ENCODE results near the gene KCNC1. TPM values are rescaled to one million over a fixed set of nuclear protein-coding genes. Genes with fewer than 3 reads are reported as not detected.

KCNC1 gene
- total RNA-seq, 4 donors from 2014 or later: 0.27 to 0.77 TPM; not detected in 2

DNA sequence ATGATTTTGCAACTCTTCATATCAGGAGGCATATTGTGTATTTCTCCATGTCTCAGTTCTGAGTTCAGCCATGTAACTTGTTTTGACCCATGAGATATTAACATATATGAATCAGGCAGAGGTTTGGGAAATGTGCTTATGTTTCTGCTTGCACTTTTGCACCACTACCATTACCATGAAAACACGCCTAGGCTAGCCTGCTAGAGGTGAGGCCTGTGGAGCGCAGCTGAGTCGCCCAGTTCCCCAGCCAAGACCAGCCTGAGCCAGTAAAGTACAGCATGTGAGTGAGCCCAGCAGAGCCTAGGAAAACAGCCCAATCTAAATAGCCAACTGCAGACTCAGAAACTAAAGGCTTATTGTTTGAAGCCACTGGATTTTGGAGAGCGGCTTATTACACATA, 33.6 kb upstream of the KCNC1 start:
- TF ChIP-seq, protein P1, sequence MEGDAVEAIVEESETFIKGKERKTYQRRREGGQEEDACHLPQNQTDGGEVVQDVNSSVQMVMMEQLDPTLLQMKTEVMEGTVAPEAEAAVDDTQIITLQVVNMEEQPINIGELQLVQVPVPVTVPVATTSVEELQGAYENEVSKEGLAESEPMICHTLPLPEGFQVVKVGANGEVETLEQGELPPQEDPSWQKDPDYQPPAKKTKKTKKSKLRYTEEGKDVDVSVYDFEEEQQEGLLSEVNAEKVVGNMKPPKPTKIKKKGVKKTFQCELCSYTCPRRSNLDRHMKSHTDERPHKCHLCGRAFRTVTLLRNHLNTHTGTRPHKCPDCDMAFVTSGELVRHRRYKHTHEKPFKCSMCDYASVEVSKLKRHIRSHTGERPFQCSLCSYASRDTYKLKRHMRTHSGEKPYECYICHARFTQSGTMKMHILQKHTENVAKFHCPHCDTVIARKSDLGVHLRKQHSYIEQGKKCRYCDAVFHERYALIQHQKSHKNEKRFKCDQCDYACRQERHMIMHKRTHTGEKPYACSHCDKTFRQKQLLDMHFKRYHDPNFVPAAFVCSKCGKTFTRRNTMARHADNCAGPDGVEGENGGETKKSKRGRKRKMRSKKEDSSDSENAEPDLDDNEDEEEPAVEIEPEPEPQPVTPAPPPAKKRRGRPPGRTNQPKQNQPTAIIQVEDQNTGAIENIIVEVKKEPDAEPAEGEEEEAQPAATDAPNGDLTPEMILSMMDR (IDR thresholded peaks at IDR 0.05): no peak
- TF ChIP-seq EP300 (IDR thresholded peaks at IDR 0.05) (no peak), POLR2AphosphoS5 (IDR thresholded peaks at IDR 0.05) (no peak), POLR2A (IDR thresholded peaks at IDR 0.05) (no peak)
- H3K27me3 ChIP-seq: peaks cover 18% of the 10 kb centered on the region
- no peak overlapping the region for H3K4me3 ChIP-seq
- H3K36me3 ChIP-seq: no peaks in the 10 kb centered on the region
- 91% methylated on average over 1 of the region's 4 CpGs; no CpG with 5 or more reads in 1 of the 2 donors for WGBS, 2 donors (ENCODE audit: low coverage in 1 of 2)
- H3K27ac ChIP-seq: no peak overlapping the region
- peaks cover 0 to 9% (median 0%) of the 10 kb centered on the region in 3 donors for H3K9me3 ChIP-seq
- H3K4me1 ChIP-seq: no peaks in the 10 kb centered on the region
- no peak for ATAC-seq

GRCh38 chr11:17702876-17703275, 31.7 kb upstream of the KCNC1 start:
- H3K27me3 ChIP-seq: no peaks in the 10 kb centered on the region
- WGBS, 2 donors (ENCODE audit: low coverage in 1 of 2): 83 to 86% methylated on average over 1 to 5 of the region's 5 CpGs
- no peak for ATAC-seq
- TF ChIP-seq POLR2AphosphoS5 (IDR thresholded peaks at IDR 0.05): no peak
- TF ChIP-seq, protein P1 (IDR thresholded peaks at IDR 0.05): no peak
- no peaks in the 10 kb centered on the region for H3K36me3 ChIP-seq
- H3K4me1 ChIP-seq: no peaks in the 10 kb centered on the region
- H3K27ac ChIP-seq: no peak overlapping the region
- H3K4me3 ChIP-seq: no peak overlapping the region
- H3K9me3 ChIP-seq: peaks cover 0 to 9% (median 0%) of the 10 kb centered on the region in 3 donors

DNA sequence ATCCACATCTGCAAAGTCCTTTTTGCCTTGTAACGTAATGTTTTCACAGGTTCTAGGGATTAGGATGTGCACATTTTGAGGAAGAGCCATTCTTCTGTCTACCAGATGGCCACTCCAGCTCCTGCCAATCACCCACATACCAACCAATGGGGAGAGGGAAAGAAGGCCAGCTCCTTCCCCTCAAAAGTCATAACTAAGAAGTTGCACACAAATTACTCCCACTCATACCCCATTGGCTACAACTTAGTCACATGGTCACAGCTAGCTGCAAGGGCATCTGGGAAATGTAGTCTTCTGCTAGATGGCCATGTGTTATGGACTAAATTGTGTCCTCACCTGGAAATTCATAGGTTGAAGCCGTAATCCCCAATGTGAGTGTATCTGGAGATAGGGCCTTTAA, 30.6 kb upstream of the KCNC1 start:
- Histone ChIP-seq H3K27me3 (peaks cover 7% of the 10 kb centered on the region), H3K27ac (no peak overlapping the region), H3K4me3 (no peak overlapping the region), H3K4me1 (no peaks in the 10 kb centered on the region), H3K36me3 (no peaks in the 10 kb centered on the region), H3K9me3 (peaks cover 0 to 9% (median 0%) of the 10 kb centered on the region in 3 donors)
- no peak for ATAC-seq
- TF ChIP-seq, protein P1 (IDR thresholded peaks at IDR 0.05): no peak
- TF ChIP-seq POLR2AphosphoS5 (IDR thresholded peaks at IDR 0.05) (no peak), POLR2A (IDR thresholded peaks at IDR 0.05) (no peak), EP300 (IDR thresholded peaks at IDR 0.05) (no peak)
- WGBS, 2 donors (ENCODE audit: low coverage in 1 of 2): 80 to 100% methylated on average over 1 to 2 of the region's 2 CpGs

DNA sequence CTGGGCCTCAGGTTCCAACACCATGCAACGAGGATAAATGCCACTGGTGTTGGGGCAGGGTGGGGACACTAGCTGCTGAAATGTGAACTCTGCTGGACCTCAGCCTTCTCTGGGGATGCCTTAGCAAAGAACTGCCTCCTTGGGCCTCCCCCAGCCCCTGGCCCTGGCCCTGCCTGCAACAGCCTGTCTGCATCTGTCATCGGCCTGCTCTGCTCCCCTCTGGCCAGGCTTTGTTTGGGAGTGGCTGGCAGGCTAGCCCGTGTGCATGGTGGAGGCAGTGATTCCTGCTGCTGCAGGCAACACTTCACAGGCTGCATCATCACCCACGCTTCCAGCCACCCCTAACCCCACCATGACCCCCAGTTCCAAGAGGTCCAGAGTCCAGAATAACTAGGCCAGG, 26.8 kb upstream of the KCNC1 start:
- ATAC-seq: no peak

DNA sequence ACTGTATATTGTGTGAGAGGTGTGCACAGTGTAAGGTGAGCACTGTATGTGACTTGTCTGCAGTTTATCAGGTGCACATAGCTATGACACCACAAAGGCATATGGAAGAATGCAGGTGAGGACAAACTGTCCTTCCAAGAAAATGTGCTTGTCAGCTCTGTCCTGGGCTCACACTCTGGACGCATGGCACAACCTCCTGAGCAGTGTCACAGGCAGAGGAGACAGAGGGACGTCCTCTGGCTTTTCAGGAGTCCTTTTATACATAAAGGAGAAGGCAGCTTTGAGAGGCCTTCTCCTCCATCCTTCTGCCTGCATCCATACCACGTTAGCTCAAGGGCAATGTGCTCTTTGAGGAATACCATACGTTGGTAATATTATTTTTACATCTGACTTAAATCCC, 22.7 kb upstream of the KCNC1 start:
- H3K27ac ChIP-seq: no peak overlapping the region
- H3K36me3 ChIP-seq: no peaks in the 10 kb centered on the region
- 7 to 18% methylated on average over 3 of the region's 4 CpGs for WGBS, 2 donors (ENCODE audit: low coverage in 1 of 2)
- no peaks in the 10 kb centered on the region for H3K4me1 ChIP-seq
- no peak for TF ChIP-seq POLR2A (IDR thresholded peaks at IDR 0.05)
- no peak for TF ChIP-seq EP300 (IDR thresholded peaks at IDR 0.05)
- TF ChIP-seq, protein P1 (IDR thresholded peaks at IDR 0.05): no peak
- TF ChIP-seq POLR2AphosphoS5 (IDR thresholded peaks at IDR 0.05): no peak
- peaks cover 79% of the 10 kb centered on the region for H3K27me3 ChIP-seq
- H3K9me3 ChIP-seq: no peaks in the 10 kb centered on the region
- H3K4me3 ChIP-seq: no peak overlapping the region
- no peak for ATAC-seq

More for the DNA sequence above, 26.8 kb upstream of the KCNC1 start:
- no peaks in the 10 kb centered on the region for H3K4me1 ChIP-seq
- WGBS, 2 donors (ENCODE audit: low coverage in 1 of 2): 71 to 80% methylated on average over 1 of the region's 4 CpGs
- H3K9me3 ChIP-seq: peaks cover 0 to 9% (median 0%) of the 10 kb centered on the region in 3 donors
- H3K27me3 ChIP-seq: peaks cover 42% of the 10 kb centered on the region
- TF ChIP-seq, protein P1 (IDR thresholded peaks at IDR 0.05): no peak
- TF ChIP-seq POLR2AphosphoS5 (IDR thresholded peaks at IDR 0.05) (no peak), EP300 (IDR thresholded peaks at IDR 0.05) (no peak), POLR2A (IDR thresholded peaks at IDR 0.05) (no peak)
- H3K36me3 ChIP-seq: no peaks in the 10 kb centered on the region
- no peak overlapping the region for H3K4me3 ChIP-seq
- H3K27ac ChIP-seq: no peak overlapping the region
